Activated effector memory CD4-positive, alpha-beta T cell treated with anti-CD3 and anti-CD28 coated beads, Interleukin-2, amount 50 U/mL, for 16 hours (primary cell): ENCODE measurements around the gene PTHLH.

Source experiments
- DNase-seq: peaks from one replicate; pipeline ENCODE4 v3.0.0-alpha.2; 2020

PTHLH gene

GRCh38 chr12:27973487-27973890 is 956 bp upstream of the PTHLH start:
- no peak for DNase-seq

GRCh38 chr12:27971606-27972005 is 927 bp downstream of the PTHLH start:
- DNase-seq, result no peak

DNA sequence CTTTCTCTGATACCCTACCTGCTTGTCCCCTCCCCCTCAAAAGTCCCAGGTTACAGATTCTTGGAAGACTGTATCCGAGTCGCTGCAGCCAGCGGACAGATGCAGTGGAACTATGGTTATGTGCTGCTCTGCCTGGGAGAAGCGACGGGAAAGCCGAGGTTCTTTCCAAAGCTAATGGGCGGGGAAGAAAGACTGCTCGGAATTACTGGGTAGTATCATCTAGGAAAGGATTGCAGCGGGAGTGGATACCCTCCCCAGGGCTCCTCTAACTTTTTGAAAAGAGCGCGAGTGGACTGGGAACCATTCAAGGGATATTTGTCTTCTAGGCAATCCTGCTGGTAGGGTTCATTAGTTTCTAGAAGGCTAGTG is 1.4 kb downstream of the PTHLH start:
- no peak for DNase-seq

DNA sequence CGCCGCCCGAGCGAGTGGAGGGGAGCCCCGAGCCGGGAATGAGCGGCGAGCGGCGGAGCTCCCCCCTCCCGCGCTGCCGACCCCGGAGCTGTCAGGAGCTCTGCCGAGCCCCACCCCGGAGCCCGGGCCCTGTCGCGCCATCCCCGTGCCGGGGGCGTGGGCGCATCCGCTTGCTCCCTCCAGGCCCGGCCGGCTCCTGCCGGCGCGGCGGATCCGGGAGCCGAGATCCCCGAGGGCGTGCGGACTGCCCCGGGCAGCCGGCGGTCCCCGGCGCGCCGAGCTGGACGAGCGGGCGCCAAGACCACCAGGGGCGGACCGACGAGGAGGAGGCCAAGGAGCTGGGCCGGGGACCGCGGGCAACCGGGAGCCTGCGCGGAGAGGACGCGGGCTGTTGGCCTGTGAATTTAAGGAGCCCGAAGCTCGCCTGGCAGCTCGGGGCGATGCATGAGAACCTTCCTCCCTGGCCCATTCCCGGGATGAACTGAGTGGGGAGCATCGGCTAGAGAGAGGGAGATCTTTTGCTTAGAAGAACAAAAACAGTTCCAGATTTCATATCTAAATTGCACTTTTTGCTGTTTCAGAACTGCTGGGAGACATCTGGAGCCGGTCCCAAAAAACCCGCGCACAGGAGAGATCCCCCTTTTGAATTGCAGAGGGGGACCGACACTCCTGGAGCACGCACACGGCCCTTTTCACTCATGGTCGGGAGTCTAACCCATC is 2.0 kb downstream of the PTHLH start:
- no peak for DNase-seq

GRCh38 chr12:27969624-27970400 is 2.7 kb downstream of the PTHLH start:
- DNase-seq, result peak; percentile 84

DNA sequence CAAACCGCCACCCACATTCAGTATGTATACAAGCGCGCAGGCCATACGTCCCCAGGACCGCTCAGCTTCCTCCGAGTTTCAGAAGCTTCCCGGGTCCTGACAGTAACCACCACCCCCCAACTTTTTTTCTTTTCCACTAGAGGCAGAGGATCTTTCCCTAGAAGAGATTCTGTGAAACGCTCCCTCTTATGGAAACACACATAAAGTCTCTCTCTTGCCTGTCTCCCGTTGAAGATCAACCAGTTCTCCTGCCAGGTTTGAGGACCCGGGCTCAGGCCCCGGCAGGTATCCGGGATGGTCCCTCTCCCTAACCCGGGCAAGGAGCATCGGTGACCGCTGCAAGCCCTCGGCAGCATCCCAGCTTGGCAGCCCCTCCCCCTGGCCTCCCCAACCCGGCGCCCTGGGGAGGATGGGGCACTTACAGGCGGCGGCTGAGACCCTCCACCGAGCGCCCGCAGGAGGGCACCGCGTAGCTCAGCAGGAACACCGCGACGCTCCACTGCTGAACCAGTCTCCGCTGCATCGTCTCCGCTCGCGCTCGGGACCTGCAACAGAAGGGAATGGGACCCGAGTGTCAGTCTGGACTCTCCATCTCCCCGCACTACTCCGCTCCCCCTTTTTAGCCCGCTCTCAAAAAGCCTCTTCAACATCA is 3.4 kb downstream of the PTHLH start:
- peak; percentile 63 for DNase-seq

GRCh38 chr12:27967551-27968054 is 4.9 kb downstream of the PTHLH start:
- DNase-seq, result no peak

DNA sequence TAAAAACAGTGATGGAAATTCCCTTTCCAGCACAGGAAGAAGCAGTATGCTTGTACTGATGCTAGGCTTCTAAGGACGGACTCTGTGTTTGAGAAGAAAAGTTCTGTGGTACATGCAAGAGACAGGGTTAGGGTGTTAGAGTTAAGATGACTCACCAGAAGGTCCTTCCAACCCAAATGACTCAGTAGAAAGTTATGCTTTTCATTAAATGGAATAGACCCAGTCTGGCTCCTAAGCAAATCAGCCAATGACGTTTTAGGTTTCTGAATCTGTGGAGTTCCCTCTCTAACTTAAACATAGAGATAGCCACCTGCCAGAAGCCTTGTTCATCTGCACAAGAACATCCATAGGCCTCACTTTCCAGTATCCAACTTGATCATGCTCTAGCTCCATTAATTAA is 5.7 kb downstream of the PTHLH start:
- DNase-seq, result no peak

DNA sequence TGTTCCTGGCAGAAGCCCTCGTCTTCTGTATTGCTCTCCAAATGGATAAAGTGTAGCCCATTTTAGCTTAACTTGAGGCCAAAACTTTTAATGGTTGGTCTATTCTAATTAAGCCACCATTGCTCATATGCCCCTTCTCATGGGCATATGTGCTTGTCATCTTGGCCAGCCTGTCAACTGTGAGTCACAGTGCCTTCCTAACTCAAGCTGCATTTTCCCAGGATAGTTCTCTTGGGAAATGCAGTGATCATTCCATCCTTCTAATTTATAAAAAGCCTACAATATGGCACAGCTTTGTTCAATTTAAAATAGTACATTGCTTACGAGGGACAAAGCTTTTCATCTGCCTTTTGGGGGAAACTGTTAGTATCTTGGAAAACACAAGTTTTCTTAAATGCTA is 6.6 kb downstream of the PTHLH start:
- no peak for DNase-seq

DNA sequence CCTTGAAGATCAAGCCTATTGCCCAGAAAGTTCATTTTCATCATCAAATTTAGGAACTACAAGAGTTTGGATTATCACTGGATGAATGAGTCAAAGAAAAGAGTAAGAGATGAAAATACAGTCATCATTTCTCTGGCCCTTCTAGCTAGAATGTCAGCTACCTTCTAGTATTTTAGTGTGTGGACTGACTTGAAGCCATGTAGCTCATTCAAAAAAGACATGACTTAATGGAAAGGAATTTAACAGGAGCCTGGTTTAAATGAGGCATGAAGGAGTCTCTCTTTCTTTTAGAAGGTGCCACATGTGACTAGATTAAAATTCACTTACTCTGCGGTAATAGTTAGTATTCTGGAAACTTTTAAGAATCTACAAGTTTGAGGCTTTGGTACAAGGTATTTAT is 7.1 kb downstream of the PTHLH start:
- no peak for DNase-seq

- no peak for DNase-seq
Observed at GRCh38 chr12:27964123-27964522, 8.4 kb downstream of the PTHLH start.

- DNase-seq, result no peak
Observed at GRCh38 chr12:27960821-27961220, 11.7 kb downstream of the PTHLH start.

DNA sequence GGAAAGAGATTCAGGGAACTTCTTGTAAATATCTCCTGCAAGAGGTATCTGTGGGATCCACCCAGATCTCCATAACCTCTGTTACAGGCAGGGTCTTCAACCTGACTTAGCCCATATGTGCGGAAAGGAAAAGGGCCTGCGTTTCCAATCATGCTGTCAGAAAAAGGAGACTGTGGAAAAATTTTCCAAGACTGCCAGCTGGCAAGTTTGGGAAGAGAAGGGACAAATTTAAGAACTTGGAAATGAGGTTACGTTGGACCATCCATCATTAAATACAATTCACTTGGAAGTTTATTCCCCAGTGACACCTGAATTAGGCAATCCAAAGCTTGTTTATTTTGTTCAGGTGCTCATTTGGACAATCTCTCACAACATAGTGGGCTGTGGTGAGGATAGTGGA is 13.9 kb downstream of the PTHLH start:
- no peak for DNase-seq

DNA sequence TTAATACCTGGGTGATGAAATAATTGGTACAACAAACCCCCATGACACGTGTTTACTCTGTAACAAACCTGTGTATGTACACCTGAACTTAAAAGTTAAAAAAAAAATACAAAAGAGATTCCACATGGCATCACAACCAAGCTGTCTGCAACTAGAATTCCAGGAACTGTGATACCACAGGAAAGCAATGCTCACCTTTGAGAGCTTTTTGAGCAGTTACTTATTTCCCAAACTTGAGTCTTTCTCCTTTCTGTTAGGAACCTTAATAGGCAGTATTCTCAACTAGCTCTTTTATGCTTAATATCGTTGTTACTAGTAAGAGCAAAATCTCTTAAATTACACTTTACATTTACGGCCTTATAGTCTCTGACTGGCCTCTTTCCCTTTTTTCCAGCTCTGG is 15.2 kb downstream of the PTHLH start:
- no peak for DNase-seq

DNA sequence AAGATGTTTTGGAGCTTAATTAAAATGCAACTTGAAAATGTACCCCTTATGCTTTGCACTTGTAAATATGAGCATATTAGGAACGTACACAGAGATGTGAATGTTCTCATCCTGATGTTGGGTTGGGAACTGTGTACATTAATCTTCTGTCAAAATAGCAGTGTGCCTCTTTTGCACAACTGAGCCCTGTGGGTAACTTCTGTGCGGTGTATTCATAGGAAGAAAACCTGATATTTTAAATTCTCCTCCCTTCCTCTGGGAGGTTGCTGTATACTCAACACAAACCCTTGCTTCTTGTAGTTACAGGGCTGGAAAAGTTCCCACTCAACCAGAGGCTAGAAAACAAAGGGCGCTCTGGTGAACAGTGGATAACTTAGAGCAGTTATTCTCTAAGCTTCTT is 18.7 kb downstream of the PTHLH start:
- DNase-seq, result no peak

GRCh38 chr12:27953348-27953747 is 19.2 kb downstream of the PTHLH start:
- DNase-seq, result no peak

DNA sequence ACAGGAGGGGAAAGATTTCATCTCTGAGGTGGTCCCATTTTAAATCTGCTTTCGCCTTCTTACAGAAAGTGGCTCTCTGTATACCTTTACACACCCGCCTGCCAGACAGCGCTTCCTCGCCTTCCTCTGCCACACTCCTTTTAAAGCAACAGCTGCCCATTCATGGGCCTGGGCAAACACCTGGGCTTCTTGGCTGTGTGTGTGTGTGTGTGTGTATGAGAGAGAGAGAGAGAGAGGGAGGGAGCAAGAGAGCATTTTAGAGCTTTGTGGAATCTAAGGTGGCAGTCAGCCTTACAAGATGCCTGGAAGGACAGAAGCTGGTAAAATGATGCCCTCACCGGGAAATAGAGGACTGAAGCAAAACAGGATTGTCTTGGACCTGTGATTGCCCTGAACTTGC is 20.0 kb downstream of the PTHLH start:
- DNase-seq, result no peak

GRCh38 chr12:27951898-27952297 is 20.6 kb downstream of the PTHLH start:
- DNase-seq, result no peak

DNA sequence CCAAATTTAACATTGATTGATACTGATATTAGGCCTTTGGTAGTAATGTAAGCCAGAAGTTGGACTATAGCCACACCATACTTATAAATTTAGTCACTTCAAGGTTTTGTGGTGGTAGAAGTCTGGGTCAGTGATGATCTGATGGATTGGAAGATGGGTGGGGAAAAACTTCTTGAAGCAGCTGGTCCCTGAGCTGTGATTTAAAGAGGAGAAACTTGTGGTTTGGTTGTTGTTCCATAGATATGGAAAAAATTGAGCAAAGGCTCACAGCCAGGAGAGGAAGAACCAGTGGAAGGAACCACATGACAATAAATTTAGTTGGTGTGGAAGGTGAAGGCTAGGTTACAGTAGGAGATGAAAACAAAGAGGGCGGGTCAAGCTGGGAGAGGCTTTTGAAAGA is 26.1 kb downstream of the PTHLH start:
- no peak for DNase-seq

DNA sequence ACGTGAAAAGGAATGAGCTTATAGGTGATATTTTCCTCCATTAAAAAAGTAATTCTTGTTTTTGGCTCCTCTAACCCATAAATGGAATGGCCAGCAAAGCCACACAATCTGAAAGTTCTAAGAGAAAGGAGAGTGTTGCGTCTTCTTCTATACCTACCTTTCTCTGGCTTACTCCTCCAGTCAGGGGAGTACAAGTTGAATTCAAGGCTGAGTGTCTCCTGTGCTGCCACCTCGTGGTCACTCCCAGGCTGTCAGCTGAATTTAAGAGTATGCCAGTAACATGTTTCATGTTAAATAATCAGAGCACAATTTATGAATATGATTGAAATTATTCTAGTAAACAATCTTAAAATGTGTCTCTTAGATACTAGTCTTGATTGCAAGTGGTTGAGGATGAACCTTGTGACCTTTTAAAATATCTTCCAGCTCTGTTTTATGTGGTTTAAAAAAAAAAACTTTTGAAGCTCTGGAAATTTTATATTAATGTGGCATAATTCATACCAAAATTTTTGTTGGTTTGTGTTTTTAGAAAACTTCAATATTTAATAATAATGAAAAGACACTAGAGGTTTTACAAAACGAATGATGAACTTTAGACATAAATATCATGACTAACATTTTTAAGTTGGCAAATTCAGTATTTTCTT is 31.7 kb downstream of the PTHLH start:
- DNase-seq, result peak; percentile 91

- DNase-seq, result no peak
Observed at GRCh38 chr12:27940245-27940644, 32.3 kb downstream of the PTHLH start.

- DNase-seq, result no peak
Observed at GRCh38 chr12:27937768-27938167, 34.8 kb downstream of the PTHLH start.

- no peak for DNase-seq
Observed at GRCh38 chr12:27936196-27936595, 36.3 kb downstream of the PTHLH start.
